BE2C (cell line): ENCODE data around the gene PLPP2.

Source experiments
- DNase-seq: peaks from one replicate; pipeline ENCODE4 v3.0.0-alpha.2; 2020
- H3K27me3 ChIP-seq: fragments of 250-450 bp; sonication (Bioruptor Pico); 2 replicates; pipeline ENCODE4 v1.5.1; 2020; ENCODE audit warnings: mild to moderate bottlenecking
- H3K36me3 ChIP-seq: fragments of 250-450 bp; sonication (Bioruptor Pico); 2 replicates; pipeline ENCODE4 v1.5.1; 2020; ENCODE audit warnings: mild to moderate bottlenecking
- H3K4me1 ChIP-seq: fragments of 250-450 bp; sonication (Bioruptor Pico); 2 replicates; pipeline ENCODE4 v1.5.1; 2020
- H3K4me3 ChIP-seq: 2 replicates; pipeline ENCODE4 v1.5.1; 2011; ENCODE audit warnings: low read depth, low read length
- H3K9me3 ChIP-seq: fragments of 250-450 bp; sonication (Bioruptor Pico); 2 replicates; pipeline ENCODE4 v1.5.1; 2020
- CTCF ChIP-seq: IDR thresholded peaks from 2 replicates; pipeline ENCODE4 v1.5.1; 2012; ENCODE audit warnings: mild to moderate bottlenecking, low read depth, low read length

Gene PLPP2

GRCh38 chr19:296476-297225, 5.4 kb upstream of the PLPP2 start:
- Histone ChIP-seq H3K4me1 (no peaks in the 10 kb centered on the region), H3K27me3 (peaks cover 21% of the 10 kb centered on the region), H3K9me3 (no peaks in the 10 kb centered on the region), H3K4me3 (no peak overlapping the region), H3K36me3 (no peaks in the 10 kb centered on the region)
- no peak for DNase-seq
- TF ChIP-seq CTCF, result no peak

DNA sequence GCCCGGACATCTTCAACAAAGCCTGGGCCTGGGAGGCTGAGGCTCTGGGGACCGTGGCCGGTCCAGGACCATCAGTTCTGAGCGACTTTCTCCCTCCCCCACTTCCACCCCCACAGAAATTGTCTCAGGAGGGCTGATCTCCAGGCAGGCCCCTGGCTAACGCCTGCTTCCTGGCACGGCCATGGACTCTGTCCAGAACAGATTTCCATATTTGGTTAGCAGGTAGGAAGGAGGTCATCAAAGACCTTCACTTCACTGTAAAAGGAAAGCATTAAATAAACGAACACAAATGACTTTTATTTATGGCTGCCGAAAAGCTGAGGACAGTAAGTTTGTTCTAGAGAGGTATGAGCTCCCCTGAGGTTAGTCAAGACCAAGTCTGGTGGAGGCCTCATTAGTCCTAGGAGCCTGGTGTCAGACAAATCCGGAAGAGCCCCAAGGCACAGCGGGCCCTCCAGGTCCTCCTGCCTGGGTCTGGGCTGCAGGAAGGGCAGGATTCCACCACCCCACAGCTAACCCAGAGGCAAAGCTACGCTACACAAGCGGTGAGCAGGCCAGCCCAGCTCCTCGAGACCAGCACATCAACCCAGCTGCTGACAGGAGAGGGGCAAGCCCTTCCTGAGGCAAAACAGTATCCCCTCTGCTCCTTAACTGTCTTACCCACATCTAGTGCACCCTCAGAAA, 4.6 kb upstream of the PLPP2 start:
- Histone ChIP-seq H3K9me3 (no peaks in the 10 kb centered on the region), H3K27me3 (peaks cover 22% of the 10 kb centered on the region), H3K36me3 (no peaks in the 10 kb centered on the region), H3K4me3 (no peak overlapping the region), H3K4me1 (no peaks in the 10 kb centered on the region)
- TF ChIP-seq CTCF, result no peak
- no peak for DNase-seq

- Histone ChIP-seq H3K27me3 (peaks cover 22% of the 10 kb centered on the region), H3K4me3 (no peak overlapping the region), H3K4me1 (no peaks in the 10 kb centered on the region), H3K36me3 (no peaks in the 10 kb centered on the region), H3K9me3 (no peaks in the 10 kb centered on the region)
- DNase-seq, result no peak
- TF ChIP-seq CTCF, result peak; percentile 33
Measured at GRCh38 chr19:294946-295686, 3.9 kb upstream of the PLPP2 start.

DNA sequence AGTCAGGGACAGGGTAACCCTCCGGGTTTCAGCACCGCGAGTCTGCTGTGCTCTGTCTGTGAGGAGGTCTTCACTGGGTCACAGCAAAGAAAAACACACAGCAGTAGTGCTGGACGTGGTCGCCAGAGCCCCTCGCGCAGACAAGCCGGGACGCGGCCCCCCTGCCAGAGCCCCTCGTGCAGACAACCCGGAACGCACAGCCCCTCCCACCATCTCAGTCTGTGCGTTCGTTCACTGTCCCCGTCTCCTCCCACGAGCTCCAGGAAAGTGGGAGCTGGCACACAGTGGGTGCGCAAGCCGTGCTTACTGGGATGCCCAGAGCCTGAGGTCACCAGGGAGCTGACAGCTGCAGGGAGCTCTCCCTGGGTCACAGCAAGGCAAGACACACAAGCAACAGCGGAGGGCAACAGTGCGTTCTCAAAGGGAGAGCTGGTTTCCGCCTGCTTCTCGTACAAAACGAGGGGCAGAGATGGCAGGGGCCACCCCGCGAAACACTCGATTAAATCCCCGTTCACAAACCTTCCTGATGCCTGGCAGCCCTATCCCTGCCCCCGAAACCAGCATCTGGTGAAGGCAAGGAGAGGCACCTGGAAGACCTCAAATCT, 3.2 kb upstream of the PLPP2 start:
- peaks cover 22% of the 10 kb centered on the region for H3K27me3 ChIP-seq
- H3K36me3 ChIP-seq, result no peaks in the 10 kb centered on the region
- no peaks in the 10 kb centered on the region for H3K9me3 ChIP-seq
- no peaks in the 10 kb centered on the region for H3K4me1 ChIP-seq
- no peak overlapping the region for H3K4me3 ChIP-seq
- TF ChIP-seq CTCF, result no peak
- DNase-seq, result no peak

DNA sequence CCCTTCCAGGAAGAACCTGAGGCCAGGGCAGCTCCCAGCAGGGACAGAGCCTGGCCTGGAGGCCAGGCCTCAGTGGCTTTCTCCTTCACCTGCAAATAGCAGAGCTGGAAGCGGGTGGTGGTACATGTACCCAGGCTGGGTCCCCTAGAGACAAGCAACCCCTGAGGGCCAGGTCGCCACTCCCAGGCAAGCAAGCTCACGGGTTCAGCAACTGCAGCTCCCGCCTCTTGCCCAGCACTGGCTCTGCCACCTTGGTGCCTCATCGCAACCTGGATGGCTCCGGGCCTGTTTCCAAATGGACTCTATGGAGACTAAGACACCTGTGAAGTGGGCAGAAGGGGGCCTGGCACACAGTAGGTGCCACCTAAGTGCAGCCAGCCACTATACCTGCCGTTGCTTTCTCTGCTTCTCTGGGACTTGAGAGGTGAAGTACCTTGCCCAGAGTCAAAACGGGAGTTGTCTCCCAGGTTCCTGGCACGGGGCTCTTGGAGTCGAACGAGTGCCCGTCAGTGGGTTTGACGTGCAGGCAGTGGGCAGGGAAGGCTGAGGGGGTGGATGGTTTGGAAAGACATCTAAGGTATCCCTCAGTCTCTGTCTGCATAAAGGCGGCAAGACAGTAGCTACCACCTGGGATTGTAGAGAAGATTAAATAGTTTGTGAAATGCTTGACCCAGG, 2.4 kb upstream of the PLPP2 start:
- Histone ChIP-seq H3K9me3 (no peaks in the 10 kb centered on the region), H3K4me3 (no peak overlapping the region), H3K27me3 (peaks cover 22% of the 10 kb centered on the region), H3K36me3 (no peaks in the 10 kb centered on the region), H3K4me1 (no peaks in the 10 kb centered on the region)
- no peak for DNase-seq
- TF ChIP-seq CTCF, result no peak
